HepG2 (cell line): Measurements from ENCODE around the gene TPST1. TPM values are rescaled to one million over a fixed set of nuclear protein-coding genes. Genes with fewer than 3 reads are reported as not detected.

Experiments used
- ATAC-seq: fragments of 200-7000 bp; cut with Tn5 transposase; 3 replicates; pipeline ENCODE4 v1.9.1; 2020; ENCODE audit warnings: mild to moderate bottlenecking, moderate library complexity
- BruUV-seq: library from RNA; stranded (reverse); fragments of 400-500 nt; replicated peaks from 2 replicates; lab custom pipeline; 2021; lab: Mats Ljungman, UMichigan
- CTCF ChIA-PET: fragments of 300-600 bp; formaldehyde crosslinking; extraction: SDS; loops from one replicate; lab custom pipeline; 2021; ENCODE audit warnings: low total read pairs, inconsistent platforms, low intra/inter-chr PET ratio; lab: Yijun Ruan, JAX
- POLR2A ChIA-PET: fragments of 350-600 bp; sonication (Branson Sonifier 250); formaldehyde crosslinking; loops from one replicate; lab custom pipeline; 2020; ENCODE audit warnings: antibody characterized with exemption, inconsistent platforms; lab: Yijun Ruan, JAX
- DNase-seq: peaks from one replicate; pipeline ENCODE4 v3.0.0-alpha.2; 2015; ENCODE audit warnings: low spot score
- FAIRE-seq: peaks from 3 replicates; lab custom pipeline; 2011; peaks lifted over from hg19 to GRCh38; lab: Jason Lieb, UNC
- H2AFZ ChIP-seq: one replicate; pipeline ENCODE4 v1.6.1; 2011; ENCODE audit warnings: low read length, inconsistent platforms
- H3K27ac ChIP-seq: fragments of 300-600 bp; 3 replicates; pipeline ENCODE4 v1.8.0; 2011; ENCODE audit warnings: mixed run types, mild to moderate bottlenecking, mixed read lengths, low read length, inconsistent platforms; ENCODE audit not compliant: insufficient read depth; ENCODE audit errors: extremely low read length
- H3K27me3 ChIP-seq, 2 experiments: fragments of 200-600 bp in 1 of 2; 2 replicates in 1 of 2; 3 replicates in 1 of 2; pipeline versions ENCODE4 v1.6.0 to v1.8.0; 2011; ENCODE audit warnings: low read length in 2 of 2, mild to moderate bottlenecking in 2 of 2, moderate library complexity in 2 of 2, inconsistent platforms in 1 of 2; ENCODE audit not compliant: insufficient read depth in 2 of 2, control insufficient read depth in 1 of 2
- H3K36me3 ChIP-seq, 2 experiments: fragments of 200-600 bp in 1 of 2; replicated peaks in 1 of 2; 2 replicates in 1 of 2; 3 replicates in 1 of 2; pipeline versions ENCODE4 v1.5.1 to v1.8.0; 2011; ENCODE audit warnings: low read length in 2 of 2, inconsistent platforms in 1 of 2; ENCODE audit not compliant: insufficient read depth in 2 of 2, control insufficient read depth in 1 of 2
- H3K4me1 ChIP-seq: 2 replicates; pipeline ENCODE4 v1.5.1; 2012; ENCODE audit warnings: low read length, inconsistent platforms; ENCODE audit not compliant: insufficient read depth
- H3K4me2 ChIP-seq: 2 replicates; pipeline ENCODE4 v1.6.0; 2011; ENCODE audit warnings: low read depth, low read length, inconsistent platforms
- H3K4me3 ChIP-seq, 3 experiments: fragments of 200-600 bp in 1 of 3; sonication (generic), shearing (Covaris generic) in 1 of 3; replicated peaks in 1 of 3; 2 replicates each; pipeline ENCODE4 v1.5.1; 2011 to 2016; ENCODE audit warnings: low read length in 3 of 3, inconsistent platforms in 2 of 3, low read depth in 2 of 3, mild to moderate bottlenecking in 2 of 3, control low read depth in 1 of 3, mixed read lengths in 1 of 3; ENCODE audit not compliant: insufficient read depth in 1 of 3
- H3K79me2 ChIP-seq: one replicate; pipeline ENCODE4 v1.6.1; 2011; ENCODE audit warnings: low read length, inconsistent platforms; ENCODE audit not compliant: insufficient read depth
- H3K9ac ChIP-seq: 2 replicates; pipeline ENCODE4 v1.6.0; 2011; ENCODE audit warnings: mild to moderate bottlenecking, low read depth, low read length, inconsistent platforms; ENCODE audit not compliant: insufficient read depth
- H3K9me3 ChIP-seq: 2 replicates; pipeline ENCODE4 v1.5.1; 2012; ENCODE audit warnings: mild to moderate bottlenecking, low read length
- H4K20me1 ChIP-seq: 2 replicates; pipeline ENCODE4 v1.6.0; 2011; ENCODE audit warnings: inconsistent platforms, mild to moderate bottlenecking, low read length, moderate library complexity; ENCODE audit not compliant: insufficient read depth
- CAMTA2 ChIP-seq: sonication (generic); formaldehyde crosslinking; IDR thresholded peaks from 2 replicates; pipeline ENCODE4 v1.4.0; 2020; ENCODE audit warnings: mild to moderate bottlenecking, missing genetic modification reagents, borderline replicate concordance
- CEBPB ChIP-seq: IDR thresholded peaks from 2 replicates; pipeline ENCODE4 v1.6.1; 2011; ENCODE audit warnings: low read depth, low read length, improper control_type of control experiment, borderline replicate concordance
- CEBPG ChIP-seq: IDR thresholded peaks from 2 replicates; pipeline ENCODE4 v1.6.1; 2016
- HOXA5 ChIP-seq: sonication (generic); formaldehyde crosslinking; IDR thresholded peaks from 2 replicates; pipeline ENCODE4 v1.4.0; 2020; ENCODE audit warnings: missing genetic modification reagents
- HOXA9 ChIP-seq: sonication (generic); formaldehyde crosslinking; IDR thresholded peaks from 2 replicates; pipeline ENCODE4 v1.8.1; 2022; ENCODE audit warnings: missing genetic modification reagents, mild to moderate bottlenecking, moderate library complexity, borderline replicate concordance
- PRMT3 ChIP-seq: sonication (generic); formaldehyde crosslinking; IDR thresholded peaks from 2 replicates; pipeline ENCODE4 v1.8.1; 2022; ENCODE audit warnings: low read depth, mild to moderate bottlenecking, moderate library complexity, missing genetic modification reagents, borderline replicate concordance
- SALL1 ChIP-seq: sonication (generic); formaldehyde crosslinking; IDR thresholded peaks from 2 replicates; pipeline ENCODE4 v1.8.0; 2022; ENCODE audit warnings: mild to moderate bottlenecking, missing genetic modification reagents
- TOE1 ChIP-seq: sonication (generic); formaldehyde crosslinking; IDR thresholded peaks from 2 replicates; pipeline ENCODE4 v1.4.0; 2020; ENCODE audit warnings: mild to moderate bottlenecking, missing genetic modification reagents
- ZBTB7A ChIP-seq: sonication (generic); formaldehyde crosslinking; IDR thresholded peaks from 2 replicates; pipeline ENCODE4 v1.8.0; 2022; ENCODE audit warnings: mild to moderate bottlenecking, missing genetic modification reagents
- ZNF549 ChIP-seq: sonication (generic); formaldehyde crosslinking; IDR thresholded peaks from 2 replicates; pipeline ENCODE4 v1.5.0; 2020; ENCODE audit warnings: missing genetic modification reagents
- ZNF746 ChIP-seq: sonication (generic); formaldehyde crosslinking; IDR thresholded peaks from 2 replicates; pipeline ENCODE4 v1.8.0; 2022; ENCODE audit warnings: mild to moderate bottlenecking, missing genetic modification reagents
- ZNF782 ChIP-seq: sonication (generic); formaldehyde crosslinking; IDR thresholded peaks from 2 replicates; pipeline ENCODE4 v1.4.0; 2020; ENCODE audit warnings: missing genetic modification reagents, mild to moderate bottlenecking, borderline replicate concordance
- WGBS: methylation state at CpG from one replicate; pipeline ENCODE4 v1.1.6; 2017; ENCODE audit warnings: low lambda C conversion rate; 5-methylcytosine and 5-hydroxymethylcytosine counted together
- in situ Hi-C: cut with HindIII; loops from 2 replicates; pipeline ENCODE4 v1.10.0; 2017; ENCODE audit warnings: low pct_unique_long_range_greater_than_20kb; ENCODE audit not compliant: extremely low pct_ligation_motif_present
- intact Hi-C: fragments of 100-400 bp; cut with micrococcal nuclease; formaldehyde crosslinking; loops from one replicate; pipeline ENCODE4 v1.10.0; 2022; ENCODE audit not compliant: unreplicated experiment
- polyA plus RNA-seq, 8 experiments: library from polyadenylated mRNA; depleted of rRNA in 3 of 8; stranded (reverse) in 7 of 8; unstranded in 1 of 8; fragments of >200 nt; fragmentation: Illumina TruSeq in 4 of 8; extraction: Trizol in 4 of 8; gene quantifications; 2 replicates each; pipeline versions ENCODE4 v1.2.1 to v1.2.3, GENCODE V29; 2011 to 2016; ENCODE audit warnings: low read depth in 4 of 8, missing spikeins in 1 of 8, mixed read lengths in 1 of 8; ENCODE audit not compliant: insufficient read depth in 1 of 8
- total RNA-seq, 5 experiments: library from RNA; depleted of rRNA; stranded (reverse); fragments of >200 nt; fragmentation: Illumina TruSeq; extraction: Trizol; gene quantifications; 2 replicates each; pipeline ENCODE4 v1.2.3, GENCODE V29; 2016; ENCODE audit warnings: low read depth in 1 of 5
- TF ChIP-seq, protein P1 (sequence below): sonication (generic); formaldehyde crosslinking; IDR thresholded peaks from 2 replicates; pipeline ENCODE4 v1.4.0; 2020; ENCODE audit warnings: mild to moderate bottlenecking, missing genetic modification reagents
- TF ChIP-seq, protein P2 (sequence below): sonication (generic); formaldehyde crosslinking; IDR thresholded peaks from 2 replicates; pipeline ENCODE4 v1.5.0; 2020; ENCODE audit warnings: mild to moderate bottlenecking, missing genetic modification reagents
- TF ChIP-seq, protein P3 (sequence below): sonication (generic); formaldehyde crosslinking; IDR thresholded peaks from 2 replicates; pipeline ENCODE4 v1.8.1; 2022; ENCODE audit warnings: mild to moderate bottlenecking, missing genetic modification reagents
- TF ChIP-seq, protein P4 (sequence below): sonication (generic); formaldehyde crosslinking; IDR thresholded peaks from 2 replicates; pipeline ENCODE4 v1.5.0; 2020; ENCODE audit warnings: missing genetic modification reagents, mild to moderate bottlenecking, borderline replicate concordance

The TPST1 gene
- total and polyA plus RNA-seq, 2 of the 13 experiments (the other 11 are each of a cell fraction or from before 2014, with no cell fraction given) = 24.3 to 34.1 TPM

DNA sequence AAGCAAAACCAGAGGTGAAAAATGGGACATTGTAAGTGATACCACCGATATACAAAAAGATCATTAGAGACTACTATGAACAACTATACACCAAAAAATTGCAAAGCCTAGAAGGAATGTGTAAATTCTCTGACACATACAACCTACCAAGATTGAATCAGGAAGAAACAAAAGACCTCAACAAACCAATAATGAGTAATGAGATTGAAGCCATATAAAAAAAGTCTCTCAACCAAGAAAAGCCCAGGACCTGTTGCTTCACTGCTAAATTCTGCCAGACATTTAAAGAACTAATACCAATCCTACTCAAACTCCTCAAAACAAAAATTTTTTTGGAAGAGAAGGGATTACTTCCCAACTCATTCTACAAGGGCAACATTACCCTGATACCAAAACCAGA, 134.0 kb downstream of the TPST1 start (continued):
- TF ChIP-seq, protein P1, sequence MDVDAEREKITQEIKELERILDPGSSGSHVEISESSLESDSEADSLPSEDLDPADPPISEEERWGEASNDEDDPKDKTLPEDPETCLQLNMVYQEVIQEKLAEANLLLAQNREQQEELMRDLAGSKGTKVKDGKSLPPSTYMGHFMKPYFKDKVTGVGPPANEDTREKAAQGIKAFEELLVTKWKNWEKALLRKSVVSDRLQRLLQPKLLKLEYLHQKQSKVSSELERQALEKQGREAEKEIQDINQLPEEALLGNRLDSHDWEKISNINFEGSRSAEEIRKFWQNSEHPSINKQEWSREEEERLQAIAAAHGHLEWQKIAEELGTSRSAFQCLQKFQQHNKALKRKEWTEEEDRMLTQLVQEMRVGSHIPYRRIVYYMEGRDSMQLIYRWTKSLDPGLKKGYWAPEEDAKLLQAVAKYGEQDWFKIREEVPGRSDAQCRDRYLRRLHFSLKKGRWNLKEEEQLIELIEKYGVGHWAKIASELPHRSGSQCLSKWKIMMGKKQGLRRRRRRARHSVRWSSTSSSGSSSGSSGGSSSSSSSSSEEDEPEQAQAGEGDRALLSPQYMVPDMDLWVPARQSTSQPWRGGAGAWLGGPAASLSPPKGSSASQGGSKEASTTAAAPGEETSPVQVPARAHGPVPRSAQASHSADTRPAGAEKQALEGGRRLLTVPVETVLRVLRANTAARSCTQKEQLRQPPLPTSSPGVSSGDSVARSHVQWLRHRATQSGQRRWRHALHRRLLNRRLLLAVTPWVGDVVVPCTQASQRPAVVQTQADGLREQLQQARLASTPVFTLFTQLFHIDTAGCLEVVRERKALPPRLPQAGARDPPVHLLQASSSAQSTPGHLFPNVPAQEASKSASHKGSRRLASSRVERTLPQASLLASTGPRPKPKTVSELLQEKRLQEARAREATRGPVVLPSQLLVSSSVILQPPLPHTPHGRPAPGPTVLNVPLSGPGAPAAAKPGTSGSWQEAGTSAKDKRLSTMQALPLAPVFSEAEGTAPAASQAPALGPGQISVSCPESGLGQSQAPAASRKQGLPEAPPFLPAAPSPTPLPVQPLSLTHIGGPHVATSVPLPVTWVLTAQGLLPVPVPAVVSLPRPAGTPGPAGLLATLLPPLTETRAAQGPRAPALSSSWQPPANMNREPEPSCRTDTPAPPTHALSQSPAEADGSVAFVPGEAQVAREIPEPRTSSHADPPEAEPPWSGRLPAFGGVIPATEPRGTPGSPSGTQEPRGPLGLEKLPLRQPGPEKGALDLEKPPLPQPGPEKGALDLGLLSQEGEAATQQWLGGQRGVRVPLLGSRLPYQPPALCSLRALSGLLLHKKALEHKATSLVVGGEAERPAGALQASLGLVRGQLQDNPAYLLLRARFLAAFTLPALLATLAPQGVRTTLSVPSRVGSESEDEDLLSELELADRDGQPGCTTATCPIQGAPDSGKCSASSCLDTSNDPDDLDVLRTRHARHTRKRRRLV (CRISPR knock-in tag) = no peak
- no peak for TF ChIP-seq HOXA9 (CRISPR knock-in tag)

DNA sequence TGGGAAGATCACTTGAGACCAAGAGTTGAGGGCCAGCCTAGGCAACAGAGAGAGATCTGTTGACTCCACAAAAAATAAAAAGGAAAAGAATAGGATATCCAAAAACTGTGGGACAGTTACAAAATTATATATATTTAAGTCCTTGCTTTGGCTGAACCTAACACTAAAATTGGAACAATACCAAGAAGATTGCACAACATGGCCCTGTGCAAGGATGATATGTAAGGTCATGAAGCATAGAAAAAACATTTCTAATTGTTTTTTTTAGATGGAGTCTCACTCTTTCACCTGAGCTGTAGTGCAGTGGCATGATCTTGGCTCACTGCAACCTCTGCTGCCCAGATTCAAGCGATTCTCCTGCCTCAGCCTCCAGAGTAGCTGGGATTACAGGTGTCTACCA, 139.0 kb downstream of the TPST1 start:
- CTCF ChIA-PET = no interaction called here
- POLR2A ChIA-PET = no interaction called here
- FAIRE-seq = no peak
- no peak for TF ChIP-seq ZNF782 (CRISPR knock-in tag)
- TF ChIP-seq, protein P2, sequence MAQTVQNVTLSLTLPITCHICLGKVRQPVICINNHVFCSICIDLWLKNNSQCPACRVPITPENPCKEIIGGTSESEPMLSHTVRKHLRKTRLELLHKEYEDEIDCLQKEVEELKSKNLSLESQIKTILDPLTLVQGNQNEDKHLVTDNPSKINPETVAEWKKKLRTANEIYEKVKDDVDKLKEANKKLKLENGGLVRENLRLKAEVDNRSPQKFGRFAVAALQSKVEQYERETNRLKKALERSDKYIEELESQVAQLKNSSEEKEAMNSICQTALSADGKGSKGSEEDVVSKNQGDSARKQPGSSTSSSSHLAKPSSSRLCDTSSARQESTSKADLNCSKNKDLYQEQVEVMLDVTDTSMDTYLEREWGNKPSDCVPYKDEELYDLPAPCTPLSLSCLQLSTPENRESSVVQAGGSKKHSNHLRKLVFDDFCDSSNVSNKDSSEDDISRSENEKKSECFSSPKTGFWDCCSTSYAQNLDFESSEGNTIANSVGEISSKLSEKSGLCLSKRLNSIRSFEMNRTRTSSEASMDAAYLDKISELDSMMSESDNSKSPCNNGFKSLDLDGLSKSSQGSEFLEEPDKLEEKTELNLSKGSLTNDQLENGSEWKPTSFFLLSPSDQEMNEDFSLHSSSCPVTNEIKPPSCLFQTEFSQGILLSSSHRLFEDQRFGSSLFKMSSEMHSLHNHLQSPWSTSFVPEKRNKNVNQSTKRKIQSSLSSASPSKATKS (CRISPR knock-in tag) = no peak
- no peak for TF ChIP-seq PRMT3 (CRISPR knock-in tag)
- no peak for TF ChIP-seq ZBTB7A (CRISPR knock-in tag)
- TF ChIP-seq, protein P3, sequence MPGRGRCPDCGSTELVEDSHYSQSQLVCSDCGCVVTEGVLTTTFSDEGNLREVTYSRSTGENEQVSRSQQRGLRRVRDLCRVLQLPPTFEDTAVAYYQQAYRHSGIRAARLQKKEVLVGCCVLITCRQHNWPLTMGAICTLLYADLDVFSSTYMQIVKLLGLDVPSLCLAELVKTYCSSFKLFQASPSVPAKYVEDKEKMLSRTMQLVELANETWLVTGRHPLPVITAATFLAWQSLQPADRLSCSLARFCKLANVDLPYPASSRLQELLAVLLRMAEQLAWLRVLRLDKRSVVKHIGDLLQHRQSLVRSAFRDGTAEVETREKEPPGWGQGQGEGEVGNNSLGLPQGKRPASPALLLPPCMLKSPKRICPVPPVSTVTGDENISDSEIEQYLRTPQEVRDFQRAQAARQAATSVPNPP (CRISPR knock-in tag) = no peak
- no peak for TF ChIP-seq TOE1 (CRISPR knock-in tag)
- TF ChIP-seq ZNF746 (CRISPR knock-in tag) = no peak
- TF ChIP-seq CEBPG (CRISPR knock-in tag) = peak; percentile 82
- no peak for TF ChIP-seq SALL1 (CRISPR knock-in tag)
- TF ChIP-seq, protein P4, sequence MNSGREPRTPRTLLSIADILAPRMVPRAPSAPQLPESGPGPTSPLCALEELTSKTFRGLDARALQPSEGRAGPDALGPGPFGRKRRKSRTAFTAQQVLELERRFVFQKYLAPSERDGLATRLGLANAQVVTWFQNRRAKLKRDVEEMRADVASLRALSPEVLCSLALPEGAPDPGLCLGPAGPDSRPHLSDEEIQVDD (CRISPR knock-in tag) = no peak
- peak; percentile 90 for TF ChIP-seq CEBPB
- no peak for TF ChIP-seq CAMTA2 (CRISPR knock-in tag)
- TF ChIP-seq HOXA5 (CRISPR knock-in tag) = no peak
- no peak for TF ChIP-seq ZNF549 (CRISPR knock-in tag)

More for the DNA sequence above, 139.0 kb downstream of the TPST1 start:
- Histone ChIP-seq H3K4me2 (no peak overlapping the region), H3K36me3 (no peaks in the 10 kb centered on the region), H2AFZ (no peak overlapping the region), H3K4me1 (peaks cover 21% of the 10 kb centered on the region), H3K9ac (no peak overlapping the region), H4K20me1 (no peaks in the 10 kb centered on the region), H3K27me3 (no peaks in the 10 kb centered on the region), H3K9me3 (peaks cover 14% of the 10 kb centered on the region), H3K4me3 (no peak overlapping the region), H3K27ac (no peak overlapping the region), H3K79me2 (no peaks in the 10 kb centered on the region)
- in situ Hi-C loops (no loop called here), intact Hi-C loops (no loop called here)
- no TSS peak for BruUV-seq
- no peak for ATAC-seq
- WGBS = 71% methylated on average over 1 of the region's 1 CpG
- DNase-seq = peak; percentile 21
